Measurements from ENCODE around the gene GPBP1L1.
A peak's percentile ranks its signal among the peaks of the same experiment; 100 is the strongest.
"Not testable (repeated sequence)": the region's sequence is repeated elsewhere in the genome, so short reads cannot be mapped to it uniquely, and the experiment has no call there.

Gene GPBP1L1, protein sequence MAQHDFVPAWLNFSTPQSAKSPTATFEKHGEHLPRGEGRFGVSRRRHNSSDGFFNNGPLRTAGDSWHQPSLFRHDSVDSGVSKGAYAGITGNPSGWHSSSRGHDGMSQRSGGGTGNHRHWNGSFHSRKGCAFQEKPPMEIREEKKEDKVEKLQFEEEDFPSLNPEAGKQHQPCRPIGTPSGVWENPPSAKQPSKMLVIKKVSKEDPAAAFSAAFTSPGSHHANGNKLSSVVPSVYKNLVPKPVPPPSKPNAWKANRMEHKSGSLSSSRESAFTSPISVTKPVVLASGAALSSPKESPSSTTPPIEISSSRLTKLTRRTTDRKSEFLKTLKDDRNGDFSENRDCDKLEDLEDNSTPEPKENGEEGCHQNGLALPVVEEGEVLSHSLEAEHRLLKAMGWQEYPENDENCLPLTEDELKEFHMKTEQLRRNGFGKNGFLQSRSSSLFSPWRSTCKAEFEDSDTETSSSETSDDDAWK

GRCh38 chr1:45686288-45687013, at the start of gene GPBP1L1:
GPBP1L1 (minus strand) TSS chr1:45686533; CDS start chr1:45659087, 27,446 bp downstream.
- peak; percentile 94 for DNase-seq (ENCODE audit: low read depth)

GRCh38 chr1:45730780-45731319, 44.5 kb upstream of the GPBP1L1 start:
- no peak for DNase-seq (ENCODE audit: low read depth)

- peak; percentile 58 for DNase-seq (ENCODE audit: low read depth)
Measured at GRCh38 chr1:45730075-45730779, 43.9 kb upstream of the GPBP1L1 start.

DNA sequence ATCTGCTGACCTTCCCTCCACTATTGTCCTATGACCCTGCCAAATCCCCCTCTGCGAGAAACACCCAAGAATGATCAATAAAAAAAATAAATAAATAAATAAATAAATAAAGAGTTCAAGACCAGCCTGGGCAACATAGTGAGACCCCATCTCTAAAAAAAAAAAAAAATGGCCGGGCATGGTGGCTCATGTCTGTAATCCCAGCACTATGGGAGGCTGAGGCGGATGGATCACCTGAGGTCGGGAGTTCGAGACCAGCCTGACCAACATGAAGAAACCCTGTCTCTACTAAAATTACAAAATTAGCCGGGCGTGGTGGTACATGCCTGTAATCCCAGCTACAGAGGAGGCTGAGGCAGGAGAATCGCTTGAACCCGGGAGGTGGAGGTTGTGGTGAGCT, 39.7 kb upstream of the GPBP1L1 start:
- not testable (repeated sequence) for DNase-seq (ENCODE audit: low read depth)

DNA sequence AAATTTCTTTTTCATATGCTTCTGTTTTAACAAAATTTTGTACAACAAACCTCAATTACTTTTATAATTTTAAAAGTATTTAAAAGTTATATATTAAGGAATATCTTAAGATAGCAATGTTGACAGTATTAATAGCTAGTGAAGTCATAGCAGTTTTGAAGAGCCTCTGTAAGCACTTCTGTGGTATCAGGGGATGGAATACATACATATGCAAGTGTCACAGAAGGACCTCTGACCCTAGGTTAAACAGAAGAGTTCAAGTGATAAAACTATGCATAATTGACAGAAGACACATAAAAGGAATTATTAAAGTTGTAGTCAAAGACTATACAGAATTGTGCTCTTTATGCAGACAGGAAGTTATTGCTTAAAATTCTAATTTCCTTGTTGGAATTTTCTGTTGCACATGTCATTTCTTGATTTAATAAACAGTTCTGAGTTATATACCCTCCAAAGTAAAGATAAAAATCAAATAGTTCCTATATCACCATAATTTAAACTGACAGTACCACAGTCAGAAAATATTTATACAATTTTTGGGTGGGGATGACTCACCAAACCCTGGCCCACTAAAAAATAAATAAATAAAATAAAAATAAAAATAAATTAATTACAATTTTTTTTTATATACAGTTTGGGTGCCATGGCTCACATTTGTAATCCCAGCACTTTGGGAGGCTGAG, 37.1 kb upstream of the GPBP1L1 start:
- DNase-seq (ENCODE audit: low read depth): peak; percentile 7

- DNase-seq (ENCODE audit: low read depth): peak; percentile 68
Measured at GRCh38 chr1:45722809-45723208, 36.5 kb upstream of the GPBP1L1 start.

- peak; percentile 49 for DNase-seq (ENCODE audit: low read depth)
Measured at GRCh38 chr1:45721207-45721606, 34.9 kb upstream of the GPBP1L1 start.

DNA sequence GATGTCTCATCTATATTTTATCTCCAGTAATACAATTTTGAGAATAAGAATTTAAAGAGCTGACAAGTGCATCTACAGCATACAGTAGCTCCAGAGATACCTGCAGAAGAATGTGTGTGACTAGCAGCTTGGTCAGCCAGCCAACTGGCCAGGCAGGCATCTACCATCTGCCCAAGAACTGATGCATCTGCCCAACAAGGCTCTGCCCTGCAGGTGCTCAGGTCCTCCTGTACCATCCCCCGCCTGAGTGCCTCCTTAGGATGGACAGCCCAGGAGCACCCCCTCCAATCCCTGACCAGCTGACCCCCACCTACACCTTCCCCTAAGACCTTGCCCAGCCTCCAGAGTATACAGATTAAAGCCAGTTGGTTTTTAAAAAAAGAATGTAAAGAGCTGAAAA, 32.0 kb upstream of the GPBP1L1 start:
- DNase-seq (ENCODE audit: low read depth): no peak

GRCh38 chr1:45717386-45717785, 31.1 kb upstream of the GPBP1L1 start:
- DNase-seq (ENCODE audit: low read depth): peak; percentile 45

DNA sequence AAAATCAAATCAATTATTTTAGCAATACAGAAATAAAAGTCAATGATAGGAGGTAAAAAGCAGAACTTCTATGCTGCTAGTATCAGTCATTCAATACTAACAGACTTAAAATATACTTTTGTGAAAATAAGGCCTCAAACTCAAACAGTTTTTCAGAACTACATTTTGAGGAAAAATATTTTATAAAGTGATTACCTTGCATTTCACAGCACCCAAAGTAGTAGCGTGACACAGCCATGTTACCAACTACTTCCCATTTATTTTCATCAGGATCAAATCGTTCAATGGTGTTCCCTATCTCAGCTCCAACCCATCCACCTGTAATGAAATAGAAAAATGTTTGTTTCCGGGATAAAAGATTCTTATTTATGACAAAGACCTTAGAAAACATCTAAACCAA, 30.4 kb upstream of the GPBP1L1 start:
- DNase-seq (ENCODE audit: low read depth): no peak

DNA sequence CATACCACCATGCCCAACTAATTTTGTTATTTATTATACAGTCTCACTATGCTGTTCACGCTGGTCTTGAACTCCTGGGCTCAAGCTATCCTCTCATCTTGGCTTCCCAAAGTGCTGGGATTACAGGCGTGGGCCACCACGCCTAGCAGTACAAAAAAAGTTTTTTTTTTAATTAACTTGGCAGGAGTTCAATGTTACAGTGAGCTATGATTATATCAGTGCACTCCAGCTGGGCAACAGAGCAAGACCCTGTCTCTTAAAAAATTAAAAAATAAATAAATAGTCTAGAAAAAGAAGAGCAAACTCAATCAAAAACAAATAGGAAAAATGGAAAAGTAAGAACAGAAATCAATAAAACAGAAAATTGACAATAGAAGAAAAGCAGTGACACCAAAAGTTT, 27.4 kb upstream of the GPBP1L1 start:
- no peak for DNase-seq (ENCODE audit: low read depth)

GRCh38 chr1:45704637-45705036, 18.3 kb upstream of the GPBP1L1 start:
- DNase-seq (ENCODE audit: low read depth): no peak

DNA sequence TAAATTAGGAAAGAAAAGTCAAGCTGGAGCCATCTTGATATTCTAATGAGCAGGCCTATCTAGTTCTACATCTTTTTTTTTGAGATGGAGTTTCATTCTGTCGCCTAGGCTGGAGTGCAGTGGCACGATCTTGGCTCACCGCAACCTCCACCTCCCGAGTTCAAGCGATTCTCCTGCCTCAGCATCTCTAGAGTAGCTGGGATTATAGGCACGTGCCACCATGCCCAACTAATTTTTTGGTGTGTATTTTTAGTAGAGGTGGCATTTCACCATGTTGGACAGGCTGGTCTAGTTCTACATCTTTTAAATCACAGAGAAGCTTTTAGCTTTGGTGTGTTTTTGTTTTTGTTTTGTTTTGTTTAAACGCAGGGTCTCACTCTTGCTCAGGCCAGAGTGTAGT, 8.5 kb upstream of the GPBP1L1 start:
- DNase-seq (ENCODE audit: low read depth): no peak

GRCh38 chr1:45693811-45694210, 7.5 kb upstream of the GPBP1L1 start:
- DNase-seq (ENCODE audit: low read depth): not testable (repeated sequence)

GRCh38 chr1:45687754-45688740, 1.7 kb upstream of the GPBP1L1 start, which contains the start of gene TMEM69:
TMEM69 (plus strand) TSS chr1:45688181; CDS start chr1:45691069, 2,888 bp downstream.
- peak; percentile 92 for DNase-seq (ENCODE audit: low read depth)

DNA sequence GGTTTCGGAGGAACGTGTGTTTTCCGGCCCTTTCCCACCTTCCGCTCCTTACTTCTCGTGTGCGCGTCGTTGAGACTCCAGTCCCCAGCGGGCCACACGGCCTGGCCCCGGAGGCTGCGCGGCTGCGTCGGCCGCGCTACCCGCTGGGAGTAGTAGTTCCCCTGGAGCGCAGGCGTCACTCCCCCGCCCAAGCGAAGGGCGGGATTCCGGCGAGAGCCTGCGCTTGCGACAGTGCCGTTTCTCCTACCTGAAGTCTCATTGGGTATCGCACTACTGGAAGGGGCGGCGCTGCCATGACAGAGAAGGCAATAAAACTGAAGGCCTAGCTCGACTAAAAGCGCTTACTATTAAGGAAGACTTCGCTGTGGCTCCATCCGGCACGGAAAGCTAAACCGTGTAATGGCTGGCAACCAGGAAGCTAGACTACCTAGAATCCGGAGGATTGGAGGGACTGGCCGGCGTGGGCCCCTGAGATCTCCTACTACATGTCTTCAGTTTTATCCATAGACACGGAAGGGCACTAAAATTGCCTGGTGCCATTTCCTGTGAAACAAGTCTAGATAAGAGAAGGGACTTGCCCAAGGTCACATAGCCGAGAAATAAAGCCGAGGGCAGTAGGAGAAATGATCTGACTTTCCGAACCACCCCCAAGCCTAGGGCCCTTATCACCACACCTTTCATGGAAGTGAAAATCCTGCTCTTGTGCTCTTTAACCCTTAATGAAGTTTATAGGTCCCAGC, 851 bp upstream of the GPBP1L1 start:
- DNase-seq (ENCODE audit: low read depth): peak; percentile 99

- DNase-seq (ENCODE audit: low read depth): no peak
Measured at GRCh38 chr1:45686015-45686287, 382 bp downstream of the GPBP1L1 start.

GRCh38 chr1:45685308-45686014, 872 bp downstream of the GPBP1L1 start:
- no peak for DNase-seq (ENCODE audit: low read depth)

GRCh38 chr1:45684402-45684801, 1.9 kb downstream of the GPBP1L1 start:
- DNase-seq (ENCODE audit: low read depth): no peak
